Midbrain (tissue), 1 donor: Measurements from ENCODE around the gene EFCAB8.
A peak's percentile ranks its signal among the peaks of the same experiment; 100 is the strongest.
"Not testable (repeated sequence)": the region's sequence is repeated elsewhere in the genome, so short reads cannot be mapped to it uniquely, and the experiment has no call there.

Source experiments
- DNase-seq: peaks from one replicate; lab custom pipeline; 2025; lab: John Stamatoyannopoulos, UW

EFCAB8 gene

GRCh38 chr20:32972181-32973076 lies 113.7 kb downstream of the EFCAB8 start:
- DNase-seq: no peak

GRCh38 chr20:32973077-32973717 lies 114.5 kb downstream of the EFCAB8 start:
- DNase-seq: no peak

GRCh38 chr20:32974204-32975064 lies 115.7 kb downstream of the EFCAB8 start:
- DNase-seq: not testable (repeated sequence)

GRCh38 chr20:32975121-32975520 lies 116.4 kb downstream of the EFCAB8 start:
- not testable (repeated sequence) for DNase-seq

GRCh38 chr20:32975698-32976674 lies 117.3 kb downstream of the EFCAB8 start:
- no peak for DNase-seq

- no peak for DNase-seq
Measured at GRCh38 chr20:32976746-32977145, 118.0 kb downstream of the EFCAB8 start.

GRCh38 chr20:32977281-32978008 lies 118.7 kb downstream of the EFCAB8 start:
- DNase-seq: no peak

GRCh38 chr20:32978009-32978335 lies 119.2 kb downstream of the EFCAB8 start:
- DNase-seq: no peak

- no peak for DNase-seq
Measured at GRCh38 chr20:32979201-32979998, 120.7 kb downstream of the EFCAB8 start.

- DNase-seq: peak; percentile 91
Measured at GRCh38 chr20:32980131-32980941, 121.6 kb downstream of the EFCAB8 start.

- DNase-seq: peak; percentile 36
Measured at GRCh38 chr20:32980990-32981389, 122.3 kb downstream of the EFCAB8 start.

GRCh38 chr20:32982617-32983458 lies 124.1 kb downstream of the EFCAB8 start:
- no peak for DNase-seq

- no peak for DNase-seq
Measured at GRCh38 chr20:32983459-32984112, 124.9 kb downstream of the EFCAB8 start.

GRCh38 chr20:32984196-32984595 lies 125.5 kb downstream of the EFCAB8 start:
- DNase-seq: peak; percentile 78

- no peak for DNase-seq
Measured at GRCh38 chr20:32984631-32985354, 126.1 kb downstream of the EFCAB8 start.

- DNase-seq: no peak
Measured at GRCh38 chr20:32985596-32985995, 126.9 kb downstream of the EFCAB8 start.
